Prostate gland (tissue), 2 donors: ENCODE data around the gene LGR4.

ENCODE experiments used
- POLR2AphosphoS5 ChIP-seq: sonication (generic); formaldehyde crosslinking; IDR thresholded peaks from one replicate; pipeline ENCODE4 v1.6.1; 2017; ENCODE audit warnings: antibody characterized with exemption
- TF ChIP-seq, protein P1 (sequence below), 4 experiments: fragments of 200-600 bp in 2 of 4; fragments of 450-650 bp in 2 of 4; sonication (generic) in 2 of 4; IDR thresholded peaks; 1 replicate in 3 of 4; 2 replicates in 1 of 4; pipeline ENCODE4 v1.5.1; 2016 to 2019; ENCODE audit warnings: antibody characterized with exemption in 4 of 4, mild to moderate bottlenecking in 2 of 4, moderate library complexity in 2 of 4

GRCh38 chr11:27408246-27408800 is 64.3 kb downstream of the LGR4 start:
- TF ChIP-seq, protein P1, sequence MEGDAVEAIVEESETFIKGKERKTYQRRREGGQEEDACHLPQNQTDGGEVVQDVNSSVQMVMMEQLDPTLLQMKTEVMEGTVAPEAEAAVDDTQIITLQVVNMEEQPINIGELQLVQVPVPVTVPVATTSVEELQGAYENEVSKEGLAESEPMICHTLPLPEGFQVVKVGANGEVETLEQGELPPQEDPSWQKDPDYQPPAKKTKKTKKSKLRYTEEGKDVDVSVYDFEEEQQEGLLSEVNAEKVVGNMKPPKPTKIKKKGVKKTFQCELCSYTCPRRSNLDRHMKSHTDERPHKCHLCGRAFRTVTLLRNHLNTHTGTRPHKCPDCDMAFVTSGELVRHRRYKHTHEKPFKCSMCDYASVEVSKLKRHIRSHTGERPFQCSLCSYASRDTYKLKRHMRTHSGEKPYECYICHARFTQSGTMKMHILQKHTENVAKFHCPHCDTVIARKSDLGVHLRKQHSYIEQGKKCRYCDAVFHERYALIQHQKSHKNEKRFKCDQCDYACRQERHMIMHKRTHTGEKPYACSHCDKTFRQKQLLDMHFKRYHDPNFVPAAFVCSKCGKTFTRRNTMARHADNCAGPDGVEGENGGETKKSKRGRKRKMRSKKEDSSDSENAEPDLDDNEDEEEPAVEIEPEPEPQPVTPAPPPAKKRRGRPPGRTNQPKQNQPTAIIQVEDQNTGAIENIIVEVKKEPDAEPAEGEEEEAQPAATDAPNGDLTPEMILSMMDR (IDR thresholded peaks at IDR 0.05): no peak
- no peak for TF ChIP-seq POLR2AphosphoS5
